K562 (cell line): ENCODE measurements around the gene MACF1. TPM values are rescaled to one million over a fixed set of nuclear protein-coding genes. Genes with fewer than 3 reads are reported as not detected.

Experiments
- CCNT2 ChIP-seq: IDR thresholded peaks from 2 replicates; pipeline ENCODE4 v1.6.1; 2011; ENCODE audit warnings: borderline replicate concordance, low read depth, mild to moderate bottlenecking, moderate library complexity, mixed read lengths, low read length; ENCODE audit not compliant: insufficient read length; ENCODE audit errors: extremely low read depth
- CXXC5 ChIP-seq: fragments of 250-450 bp; sonication (Bioruptor Pico); IDR thresholded peaks from 2 replicates; pipeline ENCODE4 v1.8.0; 2022; ENCODE audit warnings: inconsistent platforms, mild to moderate bottlenecking, moderate library complexity
- DIDO1 ChIP-seq: fragments of 450-650 bp; IDR thresholded peaks from 2 replicates; pipeline ENCODE4 v1.6.1; 2016; ENCODE audit warnings: low read depth, missing biosample characterization, missing genetic modification characterization
- EP300 ChIP-seq: IDR thresholded peaks from 2 replicates; pipeline ENCODE4 v1.6.1; 2012; ENCODE audit warnings: low read length, improper control_type of control experiment
- ETV1 ChIP-seq: fragments of 450-650 bp; conservative IDR thresholded peaks from 2 replicates; pipeline ENCODE4 v1.6.1; 2016; ENCODE audit warnings: missing genetic modification characterization, control low read depth, low read depth, missing compliant biosample characterization
- HDAC2 ChIP-seq: fragments of 450-650 bp; IDR thresholded peaks from 2 replicates; pipeline ENCODE4 v1.6.1; 2016; ENCODE audit warnings: mild to moderate bottlenecking
- MAZ ChIP-seq, 2 experiments: fragments of 450-650 bp in 1 of 2; sonication (generic) in 1 of 2; formaldehyde crosslinking; IDR thresholded peaks in 1 of 2; conservative IDR thresholded peaks in 1 of 2; 2 replicates each; pipeline versions ENCODE4 v1.4.0 to v1.5.0; 2020; ENCODE audit warnings: mild to moderate bottlenecking in 1 of 2, missing genetic modification reagents in 1 of 2
- MEF2A ChIP-seq: IDR thresholded peaks from 2 replicates; pipeline ENCODE4 v1.6.1; 2011; ENCODE audit warnings: low read depth, mild to moderate bottlenecking, low read length, moderate library complexity; ENCODE audit not compliant: control insufficient read depth
- SMAD1 ChIP-seq: fragments of 150-350 bp; IDR thresholded peaks from 2 replicates; pipeline ENCODE4 v1.6.1; 2014; ENCODE audit warnings: low read length, low read depth; ENCODE audit not compliant: partially characterized antibody
- ZFP30 ChIP-seq: fragments of 250-450 bp; sonication (Bioruptor Pico); IDR thresholded peaks from 2 replicates; pipeline ENCODE4 v1.8.0; 2022; ENCODE audit warnings: moderate library complexity, mild to moderate bottlenecking, inconsistent platforms, borderline replicate concordance
- polyA plus RNA-seq, 8 experiments: library from polyadenylated mRNA; depleted of rRNA in 4 of 8; stranded (reverse) in 5 of 8; unstranded in 3 of 8; fragments of >200 nt; fragmentation: Nextera tagmentation in 2 of 8; fragmentation: Illumina TruSeq in 1 of 8; extraction: Ambion mirVana in 2 of 8; extraction: Trizol in 1 of 8; gene quantifications; 2 replicates each; pipeline versions ENCODE4 v1.2.1 to v1.2.3, GENCODE V29; 2011 to 2014; ENCODE audit warnings: inconsistent platforms in 1 of 8, missing spikeins in 1 of 8
- total RNA-seq, 7 experiments: library from RNA; depleted of rRNA in 6 of 7; stranded (reverse); fragments of >200 nt in 6 of 7; fragmentation: Illumina TruSeq in 2 of 7; extraction: Trizol in 2 of 7; gene quantifications; 2 replicates each; pipeline versions ENCODE4 v1.2.1 to v1.2.3, GENCODE V29; 2011 to 2021; ENCODE audit warnings: low replicate concordance in 1 of 7
- TF ChIP-seq, protein P1 (sequence below): fragments of 200-600 bp; sonication (generic); IDR thresholded peaks from one replicate; pipeline ENCODE4 v1.6.1; 2012; ENCODE audit warnings: mild to moderate bottlenecking, low read depth, low read length, inconsistent platforms
- TF ChIP-seq, protein P2 (sequence below): IDR thresholded peaks from 3 replicates; pipeline ENCODE4 v1.6.1; 2011; ENCODE audit warnings: borderline replicate concordance, mild to moderate bottlenecking, moderate library complexity; ENCODE audit not compliant: insufficient read length; ENCODE audit errors: extremely low read depth

MACF1 gene
- total and polyA plus RNA-seq, 9 of the 15 experiments (the other 6 are each of a cell fraction or from before 2014, with no cell fraction given): 13.2 to 232 (median 112) TPM

- TF ChIP-seq, protein P1, sequence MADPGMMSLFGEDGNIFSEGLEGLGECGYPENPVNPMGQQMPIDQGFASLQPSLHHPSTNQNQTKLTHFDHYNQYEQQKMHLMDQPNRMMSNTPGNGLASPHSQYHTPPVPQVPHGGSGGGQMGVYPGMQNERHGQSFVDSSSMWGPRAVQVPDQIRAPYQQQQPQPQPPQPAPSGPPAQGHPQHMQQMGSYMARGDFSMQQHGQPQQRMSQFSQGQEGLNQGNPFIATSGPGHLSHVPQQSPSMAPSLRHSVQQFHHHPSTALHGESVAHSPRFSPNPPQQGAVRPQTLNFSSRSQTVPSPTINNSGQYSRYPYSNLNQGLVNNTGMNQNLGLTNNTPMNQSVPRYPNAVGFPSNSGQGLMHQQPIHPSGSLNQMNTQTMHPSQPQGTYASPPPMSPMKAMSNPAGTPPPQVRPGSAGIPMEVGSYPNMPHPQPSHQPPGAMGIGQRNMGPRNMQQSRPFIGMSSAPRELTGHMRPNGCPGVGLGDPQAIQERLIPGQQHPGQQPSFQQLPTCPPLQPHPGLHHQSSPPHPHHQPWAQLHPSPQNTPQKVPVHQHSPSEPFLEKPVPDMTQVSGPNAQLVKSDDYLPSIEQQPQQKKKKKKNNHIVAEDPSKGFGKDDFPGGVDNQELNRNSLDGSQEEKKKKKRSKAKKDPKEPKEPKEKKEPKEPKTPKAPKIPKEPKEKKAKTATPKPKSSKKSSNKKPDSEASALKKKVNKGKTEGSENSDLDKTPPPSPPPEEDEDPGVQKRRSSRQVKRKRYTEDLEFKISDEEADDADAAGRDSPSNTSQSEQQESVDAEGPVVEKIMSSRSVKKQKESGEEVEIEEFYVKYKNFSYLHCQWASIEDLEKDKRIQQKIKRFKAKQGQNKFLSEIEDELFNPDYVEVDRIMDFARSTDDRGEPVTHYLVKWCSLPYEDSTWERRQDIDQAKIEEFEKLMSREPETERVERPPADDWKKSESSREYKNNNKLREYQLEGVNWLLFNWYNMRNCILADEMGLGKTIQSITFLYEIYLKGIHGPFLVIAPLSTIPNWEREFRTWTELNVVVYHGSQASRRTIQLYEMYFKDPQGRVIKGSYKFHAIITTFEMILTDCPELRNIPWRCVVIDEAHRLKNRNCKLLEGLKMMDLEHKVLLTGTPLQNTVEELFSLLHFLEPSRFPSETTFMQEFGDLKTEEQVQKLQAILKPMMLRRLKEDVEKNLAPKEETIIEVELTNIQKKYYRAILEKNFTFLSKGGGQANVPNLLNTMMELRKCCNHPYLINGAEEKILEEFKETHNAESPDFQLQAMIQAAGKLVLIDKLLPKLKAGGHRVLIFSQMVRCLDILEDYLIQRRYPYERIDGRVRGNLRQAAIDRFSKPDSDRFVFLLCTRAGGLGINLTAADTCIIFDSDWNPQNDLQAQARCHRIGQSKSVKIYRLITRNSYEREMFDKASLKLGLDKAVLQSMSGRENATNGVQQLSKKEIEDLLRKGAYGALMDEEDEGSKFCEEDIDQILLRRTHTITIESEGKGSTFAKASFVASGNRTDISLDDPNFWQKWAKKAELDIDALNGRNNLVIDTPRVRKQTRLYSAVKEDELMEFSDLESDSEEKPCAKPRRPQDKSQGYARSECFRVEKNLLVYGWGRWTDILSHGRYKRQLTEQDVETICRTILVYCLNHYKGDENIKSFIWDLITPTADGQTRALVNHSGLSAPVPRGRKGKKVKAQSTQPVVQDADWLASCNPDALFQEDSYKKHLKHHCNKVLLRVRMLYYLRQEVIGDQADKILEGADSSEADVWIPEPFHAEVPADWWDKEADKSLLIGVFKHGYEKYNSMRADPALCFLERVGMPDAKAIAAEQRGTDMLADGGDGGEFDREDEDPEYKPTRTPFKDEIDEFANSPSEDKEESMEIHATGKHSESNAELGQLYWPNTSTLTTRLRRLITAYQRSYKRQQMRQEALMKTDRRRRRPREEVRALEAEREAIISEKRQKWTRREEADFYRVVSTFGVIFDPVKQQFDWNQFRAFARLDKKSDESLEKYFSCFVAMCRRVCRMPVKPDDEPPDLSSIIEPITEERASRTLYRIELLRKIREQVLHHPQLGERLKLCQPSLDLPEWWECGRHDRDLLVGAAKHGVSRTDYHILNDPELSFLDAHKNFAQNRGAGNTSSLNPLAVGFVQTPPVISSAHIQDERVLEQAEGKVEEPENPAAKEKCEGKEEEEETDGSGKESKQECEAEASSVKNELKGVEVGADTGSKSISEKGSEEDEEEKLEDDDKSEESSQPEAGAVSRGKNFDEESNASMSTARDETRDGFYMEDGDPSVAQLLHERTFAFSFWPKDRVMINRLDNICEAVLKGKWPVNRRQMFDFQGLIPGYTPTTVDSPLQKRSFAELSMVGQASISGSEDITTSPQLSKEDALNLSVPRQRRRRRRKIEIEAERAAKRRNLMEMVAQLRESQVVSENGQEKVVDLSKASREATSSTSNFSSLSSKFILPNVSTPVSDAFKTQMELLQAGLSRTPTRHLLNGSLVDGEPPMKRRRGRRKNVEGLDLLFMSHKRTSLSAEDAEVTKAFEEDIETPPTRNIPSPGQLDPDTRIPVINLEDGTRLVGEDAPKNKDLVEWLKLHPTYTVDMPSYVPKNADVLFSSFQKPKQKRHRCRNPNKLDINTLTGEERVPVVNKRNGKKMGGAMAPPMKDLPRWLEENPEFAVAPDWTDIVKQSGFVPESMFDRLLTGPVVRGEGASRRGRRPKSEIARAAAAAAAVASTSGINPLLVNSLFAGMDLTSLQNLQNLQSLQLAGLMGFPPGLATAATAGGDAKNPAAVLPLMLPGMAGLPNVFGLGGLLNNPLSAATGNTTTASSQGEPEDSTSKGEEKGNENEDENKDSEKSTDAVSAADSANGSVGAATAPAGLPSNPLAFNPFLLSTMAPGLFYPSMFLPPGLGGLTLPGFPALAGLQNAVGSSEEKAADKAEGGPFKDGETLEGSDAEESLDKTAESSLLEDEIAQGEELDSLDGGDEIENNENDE: no peak
- TF ChIP-seq EP300 (peak; percentile 14; the same call in 1 of the 2 replicates), DIDO1 (no peak), ETV1 (tag) (peak; percentile 36), HDAC2 (peak; percentile 63), CXXC5 (peak; percentile 33; the same call in 1 of the 2 replicates), MEF2A (no peak), MAZ (CRISPR knock-in tag; conservative IDR thresholded peaks at IDR 0.05 in 1 of 2, IDR thresholded peaks at IDR 0.05 in 1 of 2) (peak; percentile 51 to 74; a peak in 3 of 4 replicates), CCNT2 (no peak), SMAD1 (peak; percentile 36), ZFP30 (CRISPR knock-in tag) (no peak)
- TF ChIP-seq, protein P2, sequence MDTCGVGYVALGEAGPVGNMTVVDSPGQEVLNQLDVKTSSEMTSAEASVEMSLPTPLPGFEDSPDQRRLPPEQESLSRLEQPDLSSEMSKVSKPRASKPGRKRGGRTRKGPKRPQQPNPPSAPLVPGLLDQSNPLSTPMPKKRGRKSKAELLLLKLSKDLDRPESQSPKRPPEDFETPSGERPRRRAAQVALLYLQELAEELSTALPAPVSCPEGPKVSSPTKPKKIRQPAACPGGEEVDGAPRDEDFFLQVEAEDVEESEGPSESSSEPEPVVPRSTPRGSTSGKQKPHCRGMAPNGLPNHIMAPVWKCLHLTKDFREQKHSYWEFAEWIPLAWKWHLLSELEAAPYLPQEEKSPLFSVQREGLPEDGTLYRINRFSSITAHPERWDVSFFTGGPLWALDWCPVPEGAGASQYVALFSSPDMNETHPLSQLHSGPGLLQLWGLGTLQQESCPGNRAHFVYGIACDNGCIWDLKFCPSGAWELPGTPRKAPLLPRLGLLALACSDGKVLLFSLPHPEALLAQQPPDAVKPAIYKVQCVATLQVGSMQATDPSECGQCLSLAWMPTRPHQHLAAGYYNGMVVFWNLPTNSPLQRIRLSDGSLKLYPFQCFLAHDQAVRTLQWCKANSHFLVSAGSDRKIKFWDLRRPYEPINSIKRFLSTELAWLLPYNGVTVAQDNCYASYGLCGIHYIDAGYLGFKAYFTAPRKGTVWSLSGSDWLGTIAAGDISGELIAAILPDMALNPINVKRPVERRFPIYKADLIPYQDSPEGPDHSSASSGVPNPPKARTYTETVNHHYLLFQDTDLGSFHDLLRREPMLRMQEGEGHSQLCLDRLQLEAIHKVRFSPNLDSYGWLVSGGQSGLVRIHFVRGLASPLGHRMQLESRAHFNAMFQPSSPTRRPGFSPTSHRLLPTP: no peak
These were observed 46.0 kb upstream of the MACF1 start (continued) for GRCh38 chr1:39158327-39159086.
